NOMO-1 (cell line): Measurements from ENCODE around the gene POLA1.

Source experiments
- DNase-seq, 2 experiments: peaks; one replicate each; lab custom pipeline; 2025; ENCODE audit not compliant: unreplicated experiment in 2 of 2; lab: John Stamatoyannopoulos, UW

The POLA1 gene

GRCh38 chrX:25020391-25020904 is 326.7 kb downstream of the POLA1 start:
- no peak for DNase-seq

GRCh38 chrX:25020905-25021449 is 327.3 kb downstream of the POLA1 start:
- DNase-seq = no peak

- no peak for DNase-seq
These were observed 329.0 kb downstream of the POLA1 start for GRCh38 chrX:25022499-25023325.

GRCh38 chrX:25023908-25024307 is 330.2 kb downstream of the POLA1 start:
- DNase-seq = no peak

GRCh38 chrX:25025615-25026014 is 331.9 kb downstream of the POLA1 start:
- no peak for DNase-seq

GRCh38 chrX:25026576-25026975 is 332.9 kb downstream of the POLA1 start:
- DNase-seq = no peak

- DNase-seq = no peak
These were observed 335.0 kb downstream of the POLA1 start for GRCh38 chrX:25028726-25029125.

- DNase-seq = no peak
These were observed 335.6 kb downstream of the POLA1 start for GRCh38 chrX:25029288-25029825.

GRCh38 chrX:25034889-25035288 is 341.2 kb downstream of the POLA1 start:
- DNase-seq = no peak

GRCh38 chrX:25039036-25039435 is 345.3 kb downstream of the POLA1 start:
- DNase-seq = no peak

- DNase-seq = no peak
These were observed 349.5 kb downstream of the POLA1 start for GRCh38 chrX:25043192-25043591.
